Dedifferentiated amniotic fluid mesenchymal stem cell (primary cell): ENCODE data around the gene USP37.
"Not testable (repeated sequence)": the region's sequence is repeated elsewhere in the genome, so short reads cannot be mapped to it uniquely, and the experiment has no call there.

Source experiments
- DNase-seq: peaks from one replicate; pipeline ENCODE4 v3.0.0-alpha.2; 2016; ENCODE audit errors: extremely low spot score

USP37 gene

DNA sequence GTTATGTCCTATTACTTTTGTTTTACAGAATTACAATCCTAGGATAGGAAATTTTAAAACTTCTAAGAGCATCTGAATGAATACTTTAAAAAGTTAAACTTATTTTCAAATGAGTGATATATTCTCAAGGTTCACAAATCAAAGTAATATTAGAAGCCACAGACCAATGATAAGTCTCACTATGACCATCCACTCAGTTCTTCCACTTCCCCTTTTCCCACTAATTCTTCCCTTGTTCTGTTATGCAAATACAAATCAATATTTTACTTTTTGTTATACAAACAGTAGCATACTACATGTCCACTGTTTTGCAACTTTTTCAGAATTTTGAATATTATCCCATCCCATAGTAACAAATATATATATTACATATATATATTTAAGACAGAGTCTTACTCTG is 20.2 kb downstream of the USP37 start:
- DNase-seq, result no peak

DNA sequence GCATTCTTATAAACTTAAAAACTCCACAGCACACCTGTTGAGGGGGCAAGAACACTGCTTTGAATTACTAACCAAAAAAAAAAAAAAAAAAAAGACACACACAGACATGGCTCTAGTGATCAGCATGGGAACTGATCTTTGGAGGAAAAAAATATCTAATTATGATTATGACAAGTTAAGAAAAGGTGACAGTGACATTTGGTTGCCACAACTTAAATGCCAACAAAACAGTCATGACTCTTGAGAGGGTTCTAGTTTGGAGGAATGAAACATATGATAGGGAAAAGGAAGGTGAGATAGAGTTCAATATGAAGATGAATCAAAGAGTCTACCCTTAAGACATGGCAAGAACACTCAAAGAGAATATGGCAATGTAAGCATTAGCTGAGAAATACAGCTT is 20.6 kb downstream of the USP37 start:
- no peak for DNase-seq

DNA sequence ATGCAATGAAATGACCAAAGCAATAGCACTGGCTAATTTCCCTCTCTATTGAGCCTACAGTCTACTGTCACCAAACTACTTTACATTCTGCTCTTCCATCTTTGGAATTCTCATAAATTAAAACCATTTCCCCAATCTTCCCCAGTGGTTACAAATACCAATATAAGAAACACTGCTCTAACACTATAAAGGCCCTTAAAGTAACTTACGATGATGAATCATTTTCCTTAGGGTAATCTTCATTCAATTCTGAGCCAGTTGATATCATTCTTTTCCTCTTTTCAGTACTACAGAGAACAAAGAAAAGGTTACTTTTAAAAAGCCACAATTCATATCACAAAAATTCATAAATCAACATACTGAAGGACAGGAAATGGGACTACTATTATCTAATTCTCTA is 22.1 kb downstream of the USP37 start:
- no peak for DNase-seq

DNA sequence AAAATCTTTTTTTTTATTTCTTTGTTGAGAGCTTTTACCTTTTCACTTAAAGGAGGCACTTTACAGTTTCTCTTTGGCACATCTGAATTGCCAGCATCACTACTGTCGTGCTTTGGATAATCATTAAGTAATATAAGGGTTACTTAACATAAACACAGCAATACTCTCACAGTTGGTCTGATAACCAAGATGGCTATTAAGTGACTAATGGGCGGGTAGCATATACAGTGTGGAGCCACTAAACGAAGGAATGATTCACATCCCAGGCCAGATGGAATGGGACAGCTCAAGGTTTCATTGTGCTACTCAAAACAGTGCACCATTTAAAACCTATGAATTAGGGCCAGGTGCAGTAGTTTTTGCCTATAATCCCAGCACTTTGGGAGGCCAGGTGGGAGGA is 28.1 kb downstream of the USP37 start:
- no peak for DNase-seq

DNA sequence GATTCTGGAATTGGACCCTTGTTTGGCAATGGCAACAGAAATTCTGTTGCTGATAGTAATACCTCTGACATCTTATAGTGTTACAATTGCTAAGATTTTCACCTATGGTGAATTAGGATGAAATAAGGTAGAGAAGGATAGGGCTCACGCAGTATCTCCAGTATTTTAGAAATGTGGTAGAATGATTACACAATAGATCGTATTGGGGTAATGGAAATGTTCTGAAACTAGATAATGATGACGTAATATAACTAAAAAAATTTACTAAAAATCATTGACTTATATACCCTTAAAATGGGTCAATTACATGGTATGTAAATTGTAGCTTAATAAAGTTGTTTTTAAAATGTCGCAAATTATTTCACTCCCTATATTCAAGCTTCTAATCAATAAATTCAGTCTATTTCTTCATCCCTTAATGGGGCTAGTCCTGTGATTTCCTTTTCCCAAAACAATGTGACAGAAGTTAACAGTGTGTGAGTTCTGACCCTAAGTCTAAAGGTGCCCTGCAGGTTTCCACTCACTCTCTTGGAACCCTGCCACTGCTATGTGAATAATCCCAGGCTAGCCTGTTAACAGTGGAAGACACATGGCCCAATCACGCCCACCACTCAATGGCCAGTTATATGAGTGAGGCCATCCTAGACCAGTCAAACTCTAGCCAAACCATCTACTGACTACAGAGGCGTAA is 31.2 kb downstream of the USP37 start:
- no peak for DNase-seq

- no peak for DNase-seq
Measured at GRCh38 chr2:218529990-218530389, 38.2 kb downstream of the USP37 start.

DNA sequence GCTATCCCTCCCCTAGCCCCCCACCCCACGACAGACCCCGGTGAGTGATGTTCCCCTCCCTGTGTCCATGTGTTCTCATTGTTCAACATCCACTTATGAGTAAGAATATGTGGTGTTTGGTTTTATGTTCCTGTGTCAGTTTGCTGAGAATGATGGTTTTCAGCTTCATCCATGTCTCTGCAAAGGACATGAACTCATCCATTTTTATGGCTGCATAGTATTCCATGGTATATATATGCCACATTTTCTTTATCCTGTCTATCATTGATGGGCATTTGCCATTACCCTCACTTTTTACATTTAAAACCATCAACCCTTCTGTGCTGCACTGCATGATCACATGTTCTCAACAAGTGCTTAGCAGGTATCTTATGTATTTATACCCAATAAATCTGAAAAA is 39.7 kb downstream of the USP37 start:
- not testable (repeated sequence) for DNase-seq

- no peak for DNase-seq
Measured at GRCh38 chr2:218523651-218524050, 44.5 kb downstream of the USP37 start.

GRCh38 chr2:218518876-218519275 is 49.3 kb downstream of the USP37 start:
- no peak for DNase-seq

DNA sequence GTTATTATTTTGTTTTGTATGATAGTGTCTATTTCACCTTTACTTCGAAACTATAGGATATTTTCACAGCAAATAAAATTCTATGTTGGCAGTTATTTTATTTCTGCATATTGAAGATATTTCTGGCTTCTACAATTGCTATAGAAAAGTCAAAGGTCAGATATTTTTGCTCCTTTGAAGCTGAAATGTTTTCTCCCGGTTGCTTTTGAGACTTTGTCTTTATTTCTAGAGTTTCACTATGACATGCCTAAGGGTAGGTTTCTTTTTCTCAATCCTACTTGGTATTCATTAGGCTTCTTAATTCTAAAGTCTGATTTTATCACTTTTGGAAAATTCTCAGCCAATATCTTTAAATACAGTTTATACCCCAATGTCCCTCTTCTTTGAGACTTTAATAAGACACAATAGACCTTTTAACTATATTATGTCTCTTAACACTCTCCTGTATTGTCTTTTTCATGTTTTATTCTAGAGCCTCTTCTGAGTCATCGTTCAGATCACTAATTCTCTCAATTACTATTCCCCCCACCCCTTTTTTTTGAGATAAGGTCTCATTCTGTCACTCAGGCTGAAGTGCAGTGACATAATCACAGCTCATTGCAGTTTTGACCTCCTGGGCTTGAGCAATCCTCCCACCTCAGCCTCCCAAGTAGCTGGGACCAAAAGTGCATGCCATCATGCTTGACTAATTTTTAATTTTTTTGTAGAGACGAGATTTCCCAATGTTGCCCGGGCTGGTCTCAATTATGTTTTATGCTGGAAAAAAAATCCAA is 50.5 kb downstream of the USP37 start:
- no peak for DNase-seq

DNA sequence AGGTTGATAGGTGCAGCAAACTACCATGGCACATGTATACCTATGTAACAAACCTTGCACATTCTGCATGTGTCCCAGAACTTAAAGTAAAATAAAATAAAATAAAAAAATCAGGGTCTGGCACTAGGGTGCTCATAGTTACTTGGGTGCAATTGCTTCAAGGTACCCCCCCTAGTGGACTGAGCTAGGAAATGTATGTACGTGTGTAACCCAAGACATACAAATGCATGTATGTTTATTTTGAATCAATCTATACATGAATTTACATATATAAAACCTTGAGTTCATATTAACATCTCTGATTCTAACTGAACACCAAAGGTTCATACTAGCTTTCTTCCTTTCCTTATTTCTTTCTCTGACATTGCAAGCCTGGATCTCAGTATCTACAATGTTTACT is 51.5 kb downstream of the USP37 start:
- no peak for DNase-seq

GRCh38 chr2:218513676-218514075 is 54.5 kb downstream of the USP37 start:
- DNase-seq, result no peak

DNA sequence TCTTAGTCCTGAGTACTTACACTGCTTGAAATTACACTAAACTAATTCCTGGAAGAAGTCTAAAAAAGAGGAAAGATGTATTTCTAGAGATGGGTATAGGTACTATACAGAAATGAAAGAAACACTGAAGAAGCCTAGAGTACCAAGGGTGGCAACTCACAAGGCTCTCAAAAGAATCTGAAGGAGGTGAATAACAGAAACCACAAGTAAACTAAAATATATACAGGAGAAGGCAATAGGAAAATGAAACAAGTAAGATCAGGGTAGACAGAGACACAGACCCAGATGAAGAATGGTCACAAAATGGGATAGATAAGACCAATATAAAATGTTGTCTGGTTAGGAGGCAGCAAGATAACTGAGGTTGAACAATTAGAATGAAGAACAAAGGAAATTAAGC is 59.9 kb downstream of the USP37 start:
- DNase-seq, result no peak

GRCh38 chr2:218505754-218506371 is 62.3 kb downstream of the USP37 start:
- DNase-seq, result no peak

DNA sequence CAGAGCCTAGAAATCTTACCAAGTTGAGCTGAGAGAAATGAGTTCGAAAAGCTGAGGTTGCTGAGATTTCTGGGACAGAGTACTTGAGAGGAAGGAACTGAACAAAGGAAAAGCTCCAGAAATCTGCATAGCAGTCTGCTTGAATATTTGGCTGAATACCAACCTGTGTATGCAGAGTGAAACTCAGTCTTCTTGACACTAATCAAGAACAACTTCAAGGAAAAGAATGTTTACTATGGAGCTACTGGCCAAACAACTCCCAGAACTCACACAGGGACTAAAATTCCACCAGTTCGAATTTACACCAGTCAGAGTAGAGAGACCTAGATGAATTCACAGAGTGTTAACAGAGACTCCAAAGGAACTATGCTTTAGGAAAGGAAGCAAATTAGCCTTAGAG is 66.5 kb downstream of the USP37 start:
- DNase-seq, result peak; percentile 45

- no peak for DNase-seq
Measured at GRCh38 chr2:218500501-218501060, 67.6 kb downstream of the USP37 start.

- DNase-seq, result no peak
Measured at GRCh38 chr2:218485986-218486667, 82.0 kb downstream of the USP37 start.

DNA sequence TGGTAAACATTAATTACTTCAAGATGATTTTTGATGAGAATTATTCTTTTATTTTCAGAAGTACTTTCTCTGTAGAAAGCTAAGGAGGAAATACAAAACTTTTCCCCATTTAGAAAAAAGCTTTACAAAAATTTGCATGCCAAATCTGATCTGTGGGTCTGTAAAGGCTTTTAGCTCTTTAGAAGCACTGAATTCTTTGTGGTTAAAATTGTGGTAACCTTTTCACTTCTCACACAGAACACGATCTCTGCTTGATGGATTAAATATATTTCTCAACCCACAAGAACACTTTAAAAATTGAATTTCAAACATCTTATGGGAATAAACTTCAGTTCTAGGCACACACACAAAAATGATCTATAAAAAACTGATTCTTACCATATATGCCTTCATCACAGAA is 85.5 kb downstream of the USP37 start:
- no peak for DNase-seq

DNA sequence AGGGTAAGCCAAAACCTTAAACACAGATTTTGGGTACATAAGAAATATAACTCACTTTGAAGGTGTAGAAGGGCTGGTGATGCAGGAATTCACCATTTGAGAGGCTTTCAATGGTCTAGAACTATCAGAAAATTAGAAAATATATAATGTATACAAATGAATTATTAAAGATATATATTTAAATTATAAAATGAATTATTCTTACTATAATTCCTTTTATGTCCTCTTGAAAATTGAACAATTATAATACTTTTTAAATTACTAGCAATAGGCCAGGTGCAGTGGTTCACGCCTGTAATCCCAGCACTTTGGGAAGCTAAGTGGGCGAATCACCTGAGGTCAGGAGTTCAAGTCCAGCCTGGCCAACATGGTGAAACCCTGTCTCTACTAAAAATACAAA is 88.6 kb downstream of the USP37 start:
- no peak for DNase-seq

DNA sequence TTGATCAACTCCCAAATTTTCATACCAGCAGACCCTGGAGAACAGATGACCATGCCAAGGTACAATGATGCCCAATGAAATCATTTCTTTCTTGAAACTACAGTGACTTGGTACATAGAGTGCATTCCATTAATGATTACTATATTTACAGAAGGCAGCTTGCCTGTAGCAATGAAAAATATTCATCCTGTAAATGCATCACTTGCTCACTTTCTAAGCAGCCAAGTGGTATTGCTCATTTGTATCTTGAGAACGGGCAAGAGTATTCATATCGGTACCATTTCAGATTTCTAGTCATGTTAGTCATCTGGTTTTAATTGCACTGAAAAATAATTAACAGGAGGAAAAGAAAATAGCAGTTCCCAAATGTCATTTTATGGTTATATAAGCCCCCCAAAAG is 89.6 kb downstream of the USP37 start:
- DNase-seq, result no peak

- no peak for DNase-seq
Measured at GRCh38 chr2:218477247-218477646, 90.9 kb downstream of the USP37 start.

GRCh38 chr2:218476676-218477075 is 91.5 kb downstream of the USP37 start:
- DNase-seq, result no peak
